K562 (cell line): ENCODE measurements around the gene LRRC51. TPM values are rescaled to one million over a fixed set of nuclear protein-coding genes. Genes with fewer than 3 reads are reported as not detected.

Source experiments
- CTCF ChIP-seq, 3 experiments: IDR thresholded peaks in 2 of 3; conservative IDR thresholded peaks in 1 of 3; 2 replicates each; pipeline ENCODE4 v1.5.1; 2011 to 2012; ENCODE audit warnings: low read length in 3 of 3, mild to moderate bottlenecking in 3 of 3, control low read depth in 2 of 3, improper control_type of control experiment in 1 of 3, inconsistent platforms in 1 of 3, low read depth in 1 of 3, mixed read lengths in 1 of 3, moderate library complexity in 1 of 3; ENCODE audit not compliant: insufficient read depth in 2 of 3
- DPF2 ChIP-seq: fragments of 450-650 bp; IDR thresholded peaks from 2 replicates; pipeline ENCODE4 v1.6.1; 2016
- EP400 ChIP-seq: fragments of 450-650 bp; IDR thresholded peaks from 2 replicates; pipeline ENCODE4 v1.6.1; 2017; ENCODE audit warnings: antibody characterized with exemption, mild to moderate bottlenecking, moderate library complexity
- FIP1L1 ChIP-seq: fragments of 200-400 bp; formaldehyde crosslinking; IDR thresholded peaks from 2 replicates; pipeline ENCODE4 v1.6.1; 2018; ENCODE audit warnings: mild to moderate bottlenecking, low read depth, low read length; ENCODE audit not compliant: poor library complexity, severe bottlenecking
- MYBL2 ChIP-seq, 2 experiments: fragments of 450-650 bp in 1 of 2; sonication (generic) in 1 of 2; formaldehyde crosslinking in 1 of 2; IDR thresholded peaks; 2 replicates each; pipeline versions ENCODE4 v1.6.1 to v1.8.1; 2017 to 2022; ENCODE audit warnings: borderline replicate concordance in 1 of 2, inconsistent platforms in 1 of 2, low read depth in 1 of 2, mild to moderate bottlenecking in 1 of 2, missing genetic modification reagents in 1 of 2, moderate library complexity in 1 of 2
- NFE2 ChIP-seq: IDR thresholded peaks from 2 replicates; pipeline ENCODE4 v1.6.1; 2014; ENCODE audit warnings: antibody characterized with exemption, low read depth
- NFRKB ChIP-seq: fragments of 450-650 bp; IDR thresholded peaks from 2 replicates; pipeline ENCODE4 v1.6.1; 2016; ENCODE audit warnings: low read depth
- PML ChIP-seq: IDR thresholded peaks from 2 replicates; pipeline ENCODE4 v1.6.1; 2012; ENCODE audit warnings: low read length, inconsistent platforms
- RBBP5 ChIP-seq: fragments of 200-600 bp; sonication (generic); IDR thresholded peaks from 2 replicates; pipeline ENCODE4 v1.6.1; 2012; ENCODE audit warnings: borderline replicate concordance, mild to moderate bottlenecking, low read length, control low read depth, inconsistent platforms; ENCODE audit not compliant: insufficient read depth, poor library complexity, severe bottlenecking
- RNF219 ChIP-seq: fragments of 250-450 bp; sonication (Bioruptor Pico); IDR thresholded peaks from 2 replicates; pipeline ENCODE4 v1.5.0; 2022; ENCODE audit warnings: mild to moderate bottlenecking
- RUNX1 ChIP-seq: sonication (generic); IDR thresholded peaks from 2 replicates; pipeline ENCODE4 v1.6.1; 2016; ENCODE audit warnings: antibody characterized with exemption, low read depth
- SIN3B ChIP-seq: fragments of 450-650 bp; IDR thresholded peaks from 2 replicates; pipeline ENCODE4 v1.6.1; 2017; ENCODE audit warnings: low read depth, mild to moderate bottlenecking, moderate library complexity
- TCF3 ChIP-seq: sonication (generic); formaldehyde crosslinking; IDR thresholded peaks from 2 replicates; pipeline ENCODE4 v1.4.0; 2020; ENCODE audit warnings: mild to moderate bottlenecking, missing genetic modification reagents
- TCF7 ChIP-seq: sonication (generic); IDR thresholded peaks from 2 replicates; pipeline ENCODE4 v1.6.1; 2016; ENCODE audit warnings: antibody characterized with exemption, borderline replicate concordance
- TEAD1 ChIP-seq, 2 experiments: fragments of 450-650 bp in 1 of 2; sonication (generic) in 1 of 2; formaldehyde crosslinking; IDR thresholded peaks; 2 replicates each; pipeline versions ENCODE4 v1.4.0 to v1.8.0; 2020 to 2022; ENCODE audit warnings: mild to moderate bottlenecking in 2 of 2, missing genetic modification reagents in 1 of 2
- THAP7 ChIP-seq: fragments of 250-450 bp; sonication (Bioruptor Pico); IDR thresholded peaks from 2 replicates; pipeline ENCODE4 v1.5.0; 2021
- ZFP91 ChIP-seq: sonication (generic); formaldehyde crosslinking; IDR thresholded peaks from 2 replicates; pipeline ENCODE4 v1.8.0; 2022; ENCODE audit warnings: mild to moderate bottlenecking, missing genetic modification reagents
- ZNF766 ChIP-seq: fragments of 200-800 bp; sonication (Bioruptor generic); conservative IDR thresholded peaks from 2 replicates; pipeline ENCODE4 v1.6.1; 2016; ENCODE audit warnings: missing genetic modification characterization, missing compliant biosample characterization
- polyA plus RNA-seq, 8 experiments: library from polyadenylated mRNA; depleted of rRNA in 4 of 8; stranded (reverse) in 5 of 8; unstranded in 3 of 8; fragments of >200 nt; fragmentation: Nextera tagmentation in 2 of 8; fragmentation: Illumina TruSeq in 1 of 8; extraction: Ambion mirVana in 2 of 8; extraction: Trizol in 1 of 8; gene quantifications; 2 replicates each; pipeline versions ENCODE4 v1.2.1 to v1.2.3, GENCODE V29; 2011 to 2014; ENCODE audit warnings: inconsistent platforms in 1 of 8, missing spikeins in 1 of 8
- total RNA-seq, 7 experiments: library from RNA; depleted of rRNA in 6 of 7; stranded (reverse); fragments of >200 nt in 6 of 7; fragmentation: Illumina TruSeq in 2 of 7; extraction: Trizol in 2 of 7; gene quantifications; 2 replicates each; pipeline versions ENCODE4 v1.2.1 to v1.2.3, GENCODE V29; 2011 to 2021; ENCODE audit warnings: low replicate concordance in 1 of 7

Gene LRRC51
- total and polyA plus RNA-seq, 9 of the 15 experiments (the other 6 are each of a cell fraction or from before 2014, with no cell fraction given): 4.7 to 10.6 (median 5.6) TPM

- TF ChIP-seq RNF219 (no peak), ZNF766 (peak; percentile 50; the same call in 1 of the 2 replicates), ZFP91 (no peak), NFRKB (peak; percentile 66; the same call in 1 of the 2 replicates), NFE2 (no peak), CTCF (IDR thresholded peaks at IDR 0.05 in 2 of 3, conservative IDR thresholded peaks at IDR 0.05 in 1 of 3; ENCODE audit: insufficient read depth in 2 of 3, low read depth in 1 of 3, low read length in 3 of 3) (0 out of 6 replicates have a peak, but pooled peaks of 1 of the 3 experiments have one; percentile 28), PML (no peak), EP400 (no peak), MYBL2 (IDR thresholded peaks at IDR 0.05; ENCODE audit: low read depth) (no peak), MYBL2 (CRISPR knock-in tag; IDR thresholded peaks at IDR 0.05; ENCODE audit: borderline replicate concordance) (no peak), DPF2 (no peak), TEAD1 (CRISPR knock-in tag; IDR thresholded peaks at IDR 0.05) (0 out of 4 replicates have a peak, but pooled peaks of 1 of the 2 experiments have one; percentile 20), SIN3B (no peak), FIP1L1 (no peak), TCF7 (no peak), RUNX1 (no peak), RBBP5 (no peak), TCF3 (no peak), THAP7 (CRISPR knock-in tag) (no peak)
These were observed 23.1 kb downstream of the LRRC51 start (continued) for GRCh38 chr11:72103754-72104167.
